Activated CD8-positive, alpha-beta memory T cell treated with anti-CD3 and anti-CD28 coated beads for 36 hours (primary cell): Measurements from ENCODE around the gene SCN4A. TPM values are rescaled to one million over a fixed set of nuclear protein-coding genes. Genes with fewer than 3 reads are reported as not detected.

Experiments
- CTCF ChIA-PET: fragments of 350-600 bp; sonication (Branson Sonifier 250); formaldehyde crosslinking; loops from one replicate; lab custom pipeline; 2021; ENCODE audit warnings: antibody characterized with exemption; lab: Charles Lee
- POLR2A ChIA-PET: fragments of 350-600 bp; sonication (Branson Sonifier 250); formaldehyde crosslinking; loops from one replicate; lab custom pipeline; 2021; ENCODE audit warnings: antibody characterized with exemption; lab: Charles Lee
- total RNA-seq, 2 experiments: library from RNA; stranded (reverse); gene quantifications; one replicate each; pipeline ENCODE4 v1.2.3, GENCODE V29; 2021

The SCN4A gene
- total RNA-seq, 2 experiments from 2014 or later = 0.11 to 0.27 TPM

GRCh38 chr17:63949576-63950250 lies 23.0 kb downstream of the SCN4A start:
- POLR2A ChIA-PET = interaction anchor here (0.5 kb wide), 1 partner anchor 84 kb away, joined by 5 read pairs; no protein-coding TSS in a partner anchor

GRCh38 chr17:63948521-63948920 lies 24.2 kb downstream of the SCN4A start:
- CTCF ChIA-PET = no interaction called here
- POLR2A ChIA-PET = no interaction called here

More at GRCh38 chr17:63949576-63950250, 23.0 kb downstream of the SCN4A start:
- CTCF ChIA-PET = interaction anchor here (0.8 to 2.4 kb wide), 7 partner anchors 14 to 47 kb away, joined by 3 to 13 read pairs (median 4); partner anchors contain the start of gene GH1

GRCh38 chr17:63947711-63948330 lies 24.9 kb downstream of the SCN4A start:
- CTCF ChIA-PET = interaction anchor here (0.6 to 2.6 kb wide), 9 partner anchors 11 to 178 kb away, joined by 3 to 36 read pairs (median 9); partner anchors contain the start of genes CD79B, GH1 and PRR29
- POLR2A ChIA-PET = no interaction called here

GRCh38 chr17:63946440-63947363 lies 26.0 kb downstream of the SCN4A start:
- ChIA-PET CTCF (interaction anchor here (0.6 to 2.6 kb wide), 41 partner anchors 8 to 202 kb away, joined by 3 to 36 read pairs (median 4); partner anchors contain the start of genes CD79B, CSHL1, GH1 and ICAM2), POLR2A (interaction anchor here (0.7 to 1.3 kb wide), 2 partner anchors 15 to 74 kb away, joined by 3 to 4 read pairs; partner anchors contain the start of gene ICAM2)

GRCh38 chr17:63945784-63946439 lies 26.8 kb downstream of the SCN4A start:
- ChIA-PET CTCF (interaction anchor here (0.7 to 2.6 kb wide), 37 partner anchors 9 to 203 kb away, joined by 3 to 36 read pairs (median 5); partner anchors contain the start of genes CD79B, CSHL1, GH1 and ICAM2), POLR2A (interaction anchor here (1.3 kb wide), 1 partner anchor 75 kb away, joined by 4 read pairs; the partner anchor contains the start of gene ICAM2)

GRCh38 chr17:63944736-63945499 lies 27.8 kb downstream of the SCN4A start:
- ChIA-PET POLR2A (no interaction called here), CTCF (interaction anchor here (2.2 to 2.6 kb wide), 2 partner anchors 9 to 41 kb away, joined by 9 to 16 read pairs; no protein-coding TSS in a partner anchor)

- ChIA-PET CTCF (no interaction called here), POLR2A (interaction anchor here (0.5 kb wide), 1 partner anchor 49 kb away, joined by 3 read pairs; no protein-coding TSS in a partner anchor)
Observed at GRCh38 chr17:63943745-63944144, 29.0 kb downstream of the SCN4A start.

GRCh38 chr17:63942309-63942985 lies 30.3 kb downstream of the SCN4A start:
- POLR2A ChIA-PET = no interaction called here
- CTCF ChIA-PET = no interaction called here

GRCh38 chr17:63941751-63942150 lies 31.0 kb downstream of the SCN4A start:
- CTCF ChIA-PET = no interaction called here
- POLR2A ChIA-PET = no interaction called here

GRCh38 chr17:63941162-63941561 lies 31.6 kb downstream of the SCN4A start:
- ChIA-PET CTCF (no interaction called here), POLR2A (no interaction called here)

- POLR2A ChIA-PET = no interaction called here
- CTCF ChIA-PET = no interaction called here
Observed at GRCh38 chr17:63940584-63940983, 32.1 kb downstream of the SCN4A start.

- ChIA-PET CTCF (no interaction called here), POLR2A (no interaction called here)
Observed at GRCh38 chr17:63939884-63940283, 32.8 kb downstream of the SCN4A start.

GRCh38 chr17:63939401-63939800 lies 33.3 kb downstream of the SCN4A start:
- ChIA-PET CTCF (no interaction called here), POLR2A (no interaction called here)

GRCh38 chr17:63937920-63938319 lies 34.8 kb downstream of the SCN4A start:
- POLR2A ChIA-PET = no interaction called here
- CTCF ChIA-PET = interaction anchor here (3.0 kb wide), 1 partner anchor 9 kb away, joined by 16 read pairs; no protein-coding TSS in a partner anchor

GRCh38 chr17:63937319-63937718 lies 35.4 kb downstream of the SCN4A start:
- ChIA-PET CTCF (interaction anchor here (0.6 to 3.0 kb wide), 2 partner anchors 9 to 19 kb away, joined by 4 to 16 read pairs; partner anchors contain the start of gene GH1), POLR2A (no interaction called here)

- ChIA-PET CTCF (interaction anchor here (0.9 to 3.0 kb wide), 4 partner anchors 12 to 50 kb away, joined by 3 to 16 read pairs (median 4); no protein-coding TSS in a partner anchor), POLR2A (no interaction called here)
Observed at GRCh38 chr17:63934183-63935112, 38.3 kb downstream of the SCN4A start.
